Mammary epithelial cell (primary cell): Measurements from ENCODE around the gene MS4A12.

ENCODE experiments used
- CTCF ChIP-seq, 2 donors: IDR thresholded peaks in 1 of 2; conservative IDR thresholded peaks in 1 of 2; 2 replicates each; pipeline ENCODE4 v1.5.1; 2011 to 2012; ENCODE audit warnings: inconsistent platforms in 2 of 2, low read length in 2 of 2, mild to moderate bottlenecking in 2 of 2, control low read depth in 1 of 2, low read depth in 1 of 2; ENCODE audit not compliant: insufficient read depth in 1 of 2; ENCODE audit errors: extremely low read depth in 1 of 2
- EZH2 ChIP-seq: IDR thresholded peaks from 2 replicates; pipeline ENCODE4 v1.6.1; 2012; ENCODE audit warnings: low read length, inconsistent platforms, borderline replicate concordance

- TF ChIP-seq CTCF (conservative IDR thresholded peaks at IDR 0.05 in 1 of 2, IDR thresholded peaks at IDR 0.05 in 1 of 2; ENCODE audit: extremely low read depth in 1 of 2, insufficient read depth in 1 of 2, low read depth in 1 of 2, low read length in 2 of 2), result no peak
- no peak for TF ChIP-seq EZH2
Observed at GRCh38 chr11:60459345-60459744, 33.2 kb upstream of the MS4A12 start.
